OCI-LY1 (cell line): ENCODE data around the gene PTTG1.

ENCODE experiments used
- H2AFZ ChIP-seq: fragments of 200-600 bp; sonication (generic), shearing (Covaris generic); 2 replicates; pipeline ENCODE4 v1.6.0; 2014; ENCODE audit warnings: antibody characterized with exemption, mild to moderate bottlenecking, low read length
- H3F3A ChIP-seq: fragments of 200-600 bp; sonication (generic), shearing (Covaris generic); 2 replicates; pipeline ENCODE4 v1.6.0; 2014; ENCODE audit warnings: mild to moderate bottlenecking, antibody characterized with exemption, low read length, moderate library complexity; ENCODE audit not compliant: insufficient read depth
- H3K27ac ChIP-seq: fragments of 200-600 bp; sonication (generic); 2 replicates; pipeline ENCODE4 v1.5.1; 2014; ENCODE audit warnings: low read length, mixed run types, mild to moderate bottlenecking, low read depth; ENCODE audit not compliant: poor library complexity, severe bottlenecking
- H3K27me3 ChIP-seq: fragments of 200-600 bp; sonication (generic); 2 replicates; pipeline ENCODE4 v1.6.0; 2014; ENCODE audit warnings: antibody characterized with exemption, mild to moderate bottlenecking, low read length, moderate library complexity; ENCODE audit not compliant: insufficient read depth
- H3K36me3 ChIP-seq: fragments of 200-600 bp; sonication (generic); 2 replicates; pipeline ENCODE4 v1.6.1; 2014; ENCODE audit warnings: mild to moderate bottlenecking, antibody characterized with exemption, low read length, moderate library complexity, mixed read lengths; ENCODE audit not compliant: insufficient read depth
- H3K4me1 ChIP-seq: fragments of 200-600 bp; sonication (generic); 2 replicates; pipeline ENCODE4 v1.5.1; 2014; ENCODE audit warnings: mild to moderate bottlenecking, low read length, moderate library complexity; ENCODE audit not compliant: insufficient read depth, severe bottlenecking
- H3K4me2 ChIP-seq: fragments of 200-600 bp; sonication (generic), shearing (Covaris generic); 2 replicates; pipeline ENCODE4 v1.6.1; 2014; ENCODE audit warnings: low read length
- H3K4me3 ChIP-seq: fragments of 200-600 bp; sonication (generic); 2 replicates; pipeline ENCODE4 v1.5.1; 2014; ENCODE audit warnings: low read length, low read depth, mild to moderate bottlenecking, mixed read lengths; ENCODE audit not compliant: poor library complexity, severe bottlenecking
- H3K79me2 ChIP-seq: fragments of 200-600 bp; shearing (Covaris generic); 2 replicates; pipeline ENCODE4 v1.6.1; 2016; ENCODE audit warnings: mixed run types, low read length, mixed read lengths; ENCODE audit not compliant: insufficient read depth
- H3K9ac ChIP-seq: fragments of 200-600 bp; sonication (generic), shearing (Covaris generic); 2 replicates; pipeline ENCODE4 v1.6.1; 2014; ENCODE audit warnings: mild to moderate bottlenecking, low read length, mixed read lengths
- H3K9me2 ChIP-seq: fragments of 200-600 bp; sonication (generic), shearing (Covaris generic); 2 replicates; pipeline ENCODE4 v1.6.1; 2014; ENCODE audit warnings: low read depth, mild to moderate bottlenecking, low read length, mixed read lengths
- H3K9me3 ChIP-seq: fragments of 200-600 bp; shearing (Covaris generic); 2 replicates; pipeline ENCODE4 v1.6.1; 2014; ENCODE audit warnings: low read length, mixed read lengths
- H4K20me1 ChIP-seq: fragments of 200-600 bp; sonication (generic), shearing (Covaris generic); 2 replicates; pipeline ENCODE4 v1.6.0; 2016; ENCODE audit warnings: mild to moderate bottlenecking, low read length; ENCODE audit not compliant: insufficient read depth
- CTCF ChIP-seq: fragments of 200-600 bp; sonication (generic), shearing (Covaris generic); IDR thresholded peaks from 2 replicates; pipeline ENCODE4 v1.5.1; 2017; ENCODE audit warnings: mild to moderate bottlenecking, antibody characterized with exemption, low read length, moderate library complexity, mixed read lengths
- EZH2 ChIP-seq: fragments of 200-600 bp; sonication (generic), shearing (Covaris generic); IDR thresholded peaks from 2 replicates; pipeline ENCODE4 v1.8.0; 2017; ENCODE audit warnings: borderline replicate concordance, mixed run types, mild to moderate bottlenecking, antibody characterized with exemption, low read length, moderate library complexity, mixed read lengths

PTTG1 gene

GRCh38 chr5:160390787-160391696 is 30.6 kb upstream of the PTTG1 start:
- Histone ChIP-seq H3K36me3 (no peaks in the 10 kb centered on the region), H3K4me1 (no peaks in the 10 kb centered on the region), H3K9ac (no peak overlapping the region), H3K9me2 (no peaks in the 10 kb centered on the region), H3K27me3 (no peaks in the 10 kb centered on the region), H2AFZ (no peak overlapping the region), H3K9me3 (peaks cover 5% of the 10 kb centered on the region; the same call in 1 of the 2 replicates), H3K27ac (no peak overlapping the region), H3F3A (no peaks in the 10 kb centered on the region), H3K4me3 (no peak overlapping the region), H3K4me2 (no peak overlapping the region), H4K20me1 (no peaks in the 10 kb centered on the region), H3K79me2 (no peaks in the 10 kb centered on the region)
- TF ChIP-seq CTCF (peak; percentile 70), EZH2 (no peak)

- H3K27ac ChIP-seq, result no peak overlapping the region
- no peaks in the 10 kb centered on the region for H3K27me3 ChIP-seq
- TF ChIP-seq EZH2 (no peak), CTCF (no peak)
- no peaks in the 10 kb centered on the region for H3K9me3 ChIP-seq
- H3K4me2 ChIP-seq, result no peak overlapping the region
- H2AFZ ChIP-seq, result no peak overlapping the region
- no peaks in the 10 kb centered on the region for H3K9me2 ChIP-seq
- H3F3A ChIP-seq, result no peaks in the 10 kb centered on the region
- peaks cover 11% of the 10 kb centered on the region for H3K4me1 ChIP-seq
- no peak overlapping the region for H3K9ac ChIP-seq
- no peaks in the 10 kb centered on the region for H3K79me2 ChIP-seq
- no peaks in the 10 kb centered on the region for H4K20me1 ChIP-seq
- H3K36me3 ChIP-seq, result no peaks in the 10 kb centered on the region
- no peak overlapping the region for H3K4me3 ChIP-seq
Observed at GRCh38 chr5:160395111-160395510, 26.5 kb upstream of the PTTG1 start.

- no peak for TF ChIP-seq CTCF
- TF ChIP-seq EZH2, result no peak
- H3K9ac ChIP-seq, result no peak overlapping the region
- H2AFZ ChIP-seq, result no peak overlapping the region
- no peak overlapping the region for H3K27ac ChIP-seq
- no peaks in the 10 kb centered on the region for H3K9me2 ChIP-seq
- no peaks in the 10 kb centered on the region for H3F3A ChIP-seq
- peaks cover 12% of the 10 kb centered on the region; the same call in 1 of the 2 replicates for H3K36me3 ChIP-seq
- no peaks in the 10 kb centered on the region for H4K20me1 ChIP-seq
- H3K79me2 ChIP-seq, result no peaks in the 10 kb centered on the region
- no peaks in the 10 kb centered on the region for H3K27me3 ChIP-seq
- H3K4me1 ChIP-seq, result peaks cover 15% of the 10 kb centered on the region
- no peak overlapping the region for H3K4me2 ChIP-seq
- H3K9me3 ChIP-seq, result no peaks in the 10 kb centered on the region
- H3K4me3 ChIP-seq, result no peak overlapping the region
Observed at GRCh38 chr5:160397492-160397891, 24.2 kb upstream of the PTTG1 start.
